GM12801 (cell line): ENCODE data around the gene PCDHGB1.

Source experiments
- TF ChIP-seq, protein P1 (sequence below): IDR thresholded peaks from one replicate; pipeline ENCODE4 v1.5.1; 2011; ENCODE audit warnings: control low read depth; ENCODE audit not compliant: insufficient read length; ENCODE audit errors: extremely low read depth

Gene PCDHGB1

DNA sequence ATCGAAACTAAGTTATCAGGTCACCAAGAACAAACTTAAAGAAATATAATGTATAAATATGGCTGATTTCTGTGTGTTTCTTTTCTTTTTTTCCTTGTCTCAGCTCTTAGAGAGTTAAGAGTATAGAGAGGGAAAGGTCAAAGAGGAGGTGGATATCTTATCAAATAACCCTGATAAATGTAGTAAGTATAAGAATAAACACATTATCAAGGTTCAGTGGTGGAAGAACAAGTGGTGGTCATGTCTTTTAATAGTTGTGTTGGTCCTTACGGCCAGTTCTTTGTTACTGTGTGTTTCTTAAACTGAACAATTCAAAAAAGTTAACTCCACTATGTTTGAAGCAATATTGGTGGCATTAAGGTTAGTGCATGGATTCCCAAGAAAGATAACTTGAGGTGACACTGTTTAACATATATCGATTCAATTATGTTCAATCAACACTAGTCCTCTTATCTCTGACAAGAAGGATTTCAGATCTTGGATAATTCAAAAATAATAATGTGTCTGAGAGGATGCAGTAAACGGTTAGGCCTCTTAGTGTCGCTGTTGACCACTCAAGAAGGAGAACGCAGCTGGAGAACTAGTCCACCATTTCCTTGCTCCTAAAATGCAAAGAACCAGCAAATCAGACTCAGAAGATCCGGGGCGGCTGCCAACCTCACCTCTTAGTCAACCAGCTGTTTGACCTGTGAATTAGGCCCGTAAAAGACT is 6.5 kb upstream of the PCDHGB1 start, which contains the start of gene PCDHGA3:
Gene PCDHGA3 (plus strand): TSS at position 588 of the 711 bp plus-strand sequence. CDS start 205 bp downstream, outside the sequence.
- TF ChIP-seq, protein P1, sequence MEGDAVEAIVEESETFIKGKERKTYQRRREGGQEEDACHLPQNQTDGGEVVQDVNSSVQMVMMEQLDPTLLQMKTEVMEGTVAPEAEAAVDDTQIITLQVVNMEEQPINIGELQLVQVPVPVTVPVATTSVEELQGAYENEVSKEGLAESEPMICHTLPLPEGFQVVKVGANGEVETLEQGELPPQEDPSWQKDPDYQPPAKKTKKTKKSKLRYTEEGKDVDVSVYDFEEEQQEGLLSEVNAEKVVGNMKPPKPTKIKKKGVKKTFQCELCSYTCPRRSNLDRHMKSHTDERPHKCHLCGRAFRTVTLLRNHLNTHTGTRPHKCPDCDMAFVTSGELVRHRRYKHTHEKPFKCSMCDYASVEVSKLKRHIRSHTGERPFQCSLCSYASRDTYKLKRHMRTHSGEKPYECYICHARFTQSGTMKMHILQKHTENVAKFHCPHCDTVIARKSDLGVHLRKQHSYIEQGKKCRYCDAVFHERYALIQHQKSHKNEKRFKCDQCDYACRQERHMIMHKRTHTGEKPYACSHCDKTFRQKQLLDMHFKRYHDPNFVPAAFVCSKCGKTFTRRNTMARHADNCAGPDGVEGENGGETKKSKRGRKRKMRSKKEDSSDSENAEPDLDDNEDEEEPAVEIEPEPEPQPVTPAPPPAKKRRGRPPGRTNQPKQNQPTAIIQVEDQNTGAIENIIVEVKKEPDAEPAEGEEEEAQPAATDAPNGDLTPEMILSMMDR: no peak

DNA sequence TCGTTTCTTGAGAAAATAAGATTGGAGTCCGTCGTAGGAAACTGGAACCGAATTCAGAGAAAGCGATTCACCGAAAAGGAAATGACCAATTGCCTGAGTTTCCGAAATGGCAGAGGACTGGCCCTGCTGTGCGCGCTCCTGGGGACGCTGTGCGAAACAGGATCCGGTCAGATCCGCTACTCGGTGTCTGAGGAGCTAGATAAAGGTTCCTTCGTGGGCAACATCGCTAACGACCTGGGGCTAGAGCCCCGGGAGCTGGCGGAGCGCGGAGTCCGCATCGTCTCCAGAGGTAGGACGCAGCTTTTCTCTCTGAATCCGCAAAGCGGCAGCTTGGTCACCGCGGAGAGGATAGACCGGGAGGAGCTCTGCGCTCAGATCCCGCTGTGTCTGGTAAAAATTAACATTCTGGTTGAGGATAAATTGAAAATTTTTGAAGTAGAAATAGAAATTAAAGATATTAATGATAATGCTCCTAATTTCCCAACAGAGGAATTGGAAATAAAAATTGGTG is 5.9 kb upstream of the PCDHGB1 start:
- TF ChIP-seq, protein P1: no peak

DNA sequence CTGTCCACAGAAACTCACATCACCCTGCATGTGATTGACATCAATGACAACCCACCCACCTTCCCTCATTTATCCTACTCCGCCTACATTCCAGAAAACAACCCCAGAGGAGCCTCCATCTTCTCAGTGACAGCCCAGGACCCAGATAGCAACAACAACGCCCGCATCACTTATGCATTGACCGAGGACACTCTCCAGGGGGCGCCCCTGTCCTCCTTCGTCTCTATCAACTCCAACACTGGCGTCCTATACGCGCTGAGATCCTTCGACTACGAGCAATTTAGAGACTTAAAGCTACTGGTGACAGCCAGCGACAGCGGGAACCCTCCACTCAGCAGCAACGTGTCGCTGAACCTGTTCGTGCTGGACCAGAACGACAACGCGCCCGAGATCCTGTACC is 4.6 kb upstream of the PCDHGB1 start:
- TF ChIP-seq, protein P1: no peak

DNA sequence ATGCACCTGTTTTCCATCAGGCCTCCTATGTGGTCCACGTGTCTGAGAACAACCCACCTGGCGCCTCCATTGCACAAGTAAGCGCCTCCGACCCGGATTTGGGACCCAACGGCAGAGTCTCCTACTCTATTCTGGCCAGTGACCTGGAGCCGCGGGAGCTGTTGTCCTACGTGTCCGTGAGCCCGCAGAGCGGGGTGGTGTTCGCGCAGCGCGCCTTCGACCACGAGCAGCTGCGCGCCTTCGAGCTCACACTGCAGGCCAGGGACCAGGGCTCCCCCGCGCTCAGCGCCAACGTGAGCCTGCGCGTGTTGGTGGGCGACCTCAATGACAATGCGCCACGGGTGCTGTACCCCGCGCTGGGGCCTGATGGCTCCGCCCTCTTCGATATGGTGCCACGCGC is 1.7 kb downstream of the PCDHGB1 start:
- TF ChIP-seq, protein P1: no peak

DNA sequence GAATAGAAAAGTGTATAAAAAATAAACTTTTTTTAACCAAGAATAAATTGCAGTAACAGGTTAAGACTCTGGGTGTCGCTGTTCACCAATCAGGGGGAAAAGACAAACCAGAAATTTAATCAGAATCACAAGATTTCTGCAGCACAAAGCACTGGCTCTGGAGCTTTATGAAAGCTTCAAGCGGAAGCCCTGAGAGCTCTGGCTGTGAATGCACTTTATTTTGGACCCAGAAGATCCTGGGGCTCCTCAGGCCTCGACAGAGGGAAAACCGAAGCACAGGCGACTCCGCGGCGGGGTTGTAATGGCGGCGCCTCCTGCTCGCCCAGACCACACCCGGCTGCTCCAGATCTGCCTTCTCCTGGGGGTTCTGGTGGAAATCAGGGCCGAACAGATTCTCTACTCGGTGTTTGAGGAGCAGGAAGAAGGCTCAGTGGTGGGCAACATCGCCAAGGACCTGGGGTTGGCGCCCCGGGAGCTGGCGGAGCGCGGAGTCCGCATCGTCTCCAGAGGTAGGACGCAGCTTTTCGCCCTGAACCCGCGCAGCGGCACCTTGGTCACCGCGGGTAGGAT is 5.1 kb downstream of the PCDHGB1 start, which contains the start of gene PCDHGA4:
Gene PCDHGA4 (plus strand): TSS at position 122 of the 570 bp plus-strand sequence. CDS start 87 bp downstream, at position 209.
- TF ChIP-seq, protein P1: no peak

DNA sequence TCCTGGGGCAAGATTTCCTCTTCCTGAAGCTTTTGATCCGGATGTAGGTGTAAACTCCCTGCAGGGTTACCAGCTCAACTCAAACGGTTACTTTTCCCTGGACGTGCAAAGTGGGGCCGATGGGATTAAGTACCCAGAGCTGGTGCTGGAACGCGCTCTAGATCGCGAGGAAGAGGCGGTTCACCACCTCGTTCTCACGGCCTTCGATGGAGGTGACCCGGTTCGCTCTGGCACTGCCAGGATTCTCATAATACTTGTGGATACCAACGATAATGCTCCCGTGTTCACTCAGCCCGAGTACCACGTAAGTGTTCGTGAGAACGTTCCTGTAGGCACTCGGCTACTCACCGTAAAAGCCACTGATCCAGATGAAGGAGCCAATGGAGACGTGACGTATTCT is 5.7 kb downstream of the PCDHGB1 start:
- TF ChIP-seq, protein P1: no peak

DNA sequence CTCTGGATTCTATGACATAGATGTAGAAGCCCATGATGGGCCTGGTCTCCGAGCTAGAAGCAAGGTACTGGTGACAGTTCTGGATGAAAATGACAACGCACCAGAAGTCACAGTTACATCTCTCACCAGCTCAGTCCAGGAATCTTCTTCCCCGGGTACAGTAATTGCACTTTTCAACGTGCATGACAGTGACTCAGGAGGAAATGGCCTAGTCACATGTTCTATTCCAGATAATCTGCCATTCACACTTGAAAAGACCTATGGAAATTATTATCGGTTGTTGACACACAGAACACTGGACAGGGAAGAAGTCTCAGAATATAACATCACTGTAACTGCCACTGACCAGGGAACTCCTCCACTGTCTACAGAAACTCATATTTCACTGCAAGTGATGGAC is 6.2 kb downstream of the PCDHGB1 start:
- TF ChIP-seq, protein P1: no peak
